Astrocyte of the spinal cord (primary cell): ENCODE results near the gene PMFBP1.

Source experiments
- DNase-seq: peaks from one replicate; pipeline ENCODE4 v3.0.0; 2011; ENCODE audit warnings: low read depth, low spot score
- H3K4me3 ChIP-seq: 2 replicates; pipeline ENCODE4 v1.5.1; 2011; ENCODE audit warnings: low read depth, mild to moderate bottlenecking, low read length, moderate library complexity
- in situ Hi-C: cut with HindIII; loops from 2 replicates; pipeline ENCODE4 v1.10.0; 2017; ENCODE audit warnings: low sequenced_read_pairs
- TF ChIP-seq, protein P1 (sequence below): IDR thresholded peaks from 2 replicates; pipeline ENCODE4 v1.5.1; 2012; ENCODE audit warnings: low read depth, mild to moderate bottlenecking, low read length, inconsistent platforms

The PMFBP1 gene

DNA sequence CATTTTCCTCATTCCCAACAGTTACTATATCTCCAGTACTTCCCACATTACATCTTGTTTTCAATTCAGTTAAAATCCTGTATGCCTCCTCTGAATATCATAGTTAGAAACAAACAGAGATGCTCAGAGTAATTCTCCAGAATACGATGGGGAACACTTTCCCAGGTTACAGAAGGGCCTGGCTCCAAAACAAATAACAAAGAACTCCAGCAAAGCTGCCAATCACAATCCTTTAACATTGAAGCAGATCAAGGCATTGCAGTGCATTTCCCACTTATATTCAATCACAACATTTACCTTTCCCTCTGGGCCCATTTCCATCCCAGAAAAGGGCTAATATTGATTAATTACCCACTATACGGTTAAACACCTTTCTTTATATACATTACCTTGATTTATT is 29.4 kb upstream of the PMFBP1 start:
- H3K4me3 ChIP-seq, result no peak overlapping the region
- TF ChIP-seq, protein P1, sequence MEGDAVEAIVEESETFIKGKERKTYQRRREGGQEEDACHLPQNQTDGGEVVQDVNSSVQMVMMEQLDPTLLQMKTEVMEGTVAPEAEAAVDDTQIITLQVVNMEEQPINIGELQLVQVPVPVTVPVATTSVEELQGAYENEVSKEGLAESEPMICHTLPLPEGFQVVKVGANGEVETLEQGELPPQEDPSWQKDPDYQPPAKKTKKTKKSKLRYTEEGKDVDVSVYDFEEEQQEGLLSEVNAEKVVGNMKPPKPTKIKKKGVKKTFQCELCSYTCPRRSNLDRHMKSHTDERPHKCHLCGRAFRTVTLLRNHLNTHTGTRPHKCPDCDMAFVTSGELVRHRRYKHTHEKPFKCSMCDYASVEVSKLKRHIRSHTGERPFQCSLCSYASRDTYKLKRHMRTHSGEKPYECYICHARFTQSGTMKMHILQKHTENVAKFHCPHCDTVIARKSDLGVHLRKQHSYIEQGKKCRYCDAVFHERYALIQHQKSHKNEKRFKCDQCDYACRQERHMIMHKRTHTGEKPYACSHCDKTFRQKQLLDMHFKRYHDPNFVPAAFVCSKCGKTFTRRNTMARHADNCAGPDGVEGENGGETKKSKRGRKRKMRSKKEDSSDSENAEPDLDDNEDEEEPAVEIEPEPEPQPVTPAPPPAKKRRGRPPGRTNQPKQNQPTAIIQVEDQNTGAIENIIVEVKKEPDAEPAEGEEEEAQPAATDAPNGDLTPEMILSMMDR, result no peak
- no peak for DNase-seq
- in situ Hi-C loops, result no loop called here

DNA sequence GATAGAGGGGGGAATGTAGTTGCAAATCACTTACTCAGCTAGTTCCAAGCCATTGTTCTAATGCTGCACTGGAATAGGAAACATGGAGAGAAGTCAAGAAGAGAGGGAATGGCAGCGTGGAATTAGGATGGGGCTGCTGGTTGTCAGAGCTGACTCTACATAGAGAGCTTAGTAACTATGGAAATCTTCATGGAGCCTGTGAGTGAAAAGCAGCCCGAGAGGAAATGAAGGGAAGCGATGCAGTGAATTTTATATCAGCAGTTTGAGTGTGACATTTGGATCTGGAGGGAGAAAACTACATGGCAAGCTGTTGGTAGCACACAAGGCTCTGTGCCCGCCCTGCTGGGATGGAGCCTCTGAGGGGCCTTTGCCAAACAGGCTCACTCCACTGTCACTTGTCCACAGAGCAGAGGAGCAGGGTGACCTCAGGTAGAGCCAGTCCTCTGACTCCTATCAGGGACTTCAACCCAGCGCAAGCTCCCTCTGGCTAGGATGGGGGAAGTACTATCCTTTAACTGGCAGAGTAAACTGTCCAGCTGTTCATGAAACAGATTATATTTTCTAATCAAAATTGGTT is 27.9 kb upstream of the PMFBP1 start:
- in situ Hi-C loops, result no loop called here
- no peak for DNase-seq
- H3K4me3 ChIP-seq, result no peak overlapping the region
- TF ChIP-seq, protein P1, result no peak

DNA sequence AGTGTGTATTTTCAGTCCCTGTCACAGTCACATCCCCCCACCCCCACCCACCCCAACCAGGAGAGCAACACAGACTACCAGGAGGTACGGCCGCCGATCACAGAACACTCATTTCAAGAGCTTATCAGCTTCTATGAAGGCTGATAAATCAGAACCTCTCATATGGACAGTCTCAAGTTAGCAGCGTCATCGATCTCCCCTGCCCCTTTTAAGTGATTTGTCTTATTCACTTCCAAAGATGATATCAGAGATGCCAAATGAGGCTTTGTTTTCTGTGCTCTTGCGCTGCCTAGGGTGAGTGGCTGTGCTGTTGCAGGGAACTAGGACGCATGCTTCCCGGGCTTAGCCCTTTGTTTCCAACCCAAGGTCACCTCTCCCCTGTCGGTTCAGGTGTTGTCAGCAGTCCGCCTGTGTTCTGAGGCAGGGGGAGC is 26.8 kb upstream of the PMFBP1 start:
- no peak for DNase-seq
- no peak overlapping the region for H3K4me3 ChIP-seq
- in situ Hi-C loops, result no loop called here
- TF ChIP-seq, protein P1, result no peak

DNA sequence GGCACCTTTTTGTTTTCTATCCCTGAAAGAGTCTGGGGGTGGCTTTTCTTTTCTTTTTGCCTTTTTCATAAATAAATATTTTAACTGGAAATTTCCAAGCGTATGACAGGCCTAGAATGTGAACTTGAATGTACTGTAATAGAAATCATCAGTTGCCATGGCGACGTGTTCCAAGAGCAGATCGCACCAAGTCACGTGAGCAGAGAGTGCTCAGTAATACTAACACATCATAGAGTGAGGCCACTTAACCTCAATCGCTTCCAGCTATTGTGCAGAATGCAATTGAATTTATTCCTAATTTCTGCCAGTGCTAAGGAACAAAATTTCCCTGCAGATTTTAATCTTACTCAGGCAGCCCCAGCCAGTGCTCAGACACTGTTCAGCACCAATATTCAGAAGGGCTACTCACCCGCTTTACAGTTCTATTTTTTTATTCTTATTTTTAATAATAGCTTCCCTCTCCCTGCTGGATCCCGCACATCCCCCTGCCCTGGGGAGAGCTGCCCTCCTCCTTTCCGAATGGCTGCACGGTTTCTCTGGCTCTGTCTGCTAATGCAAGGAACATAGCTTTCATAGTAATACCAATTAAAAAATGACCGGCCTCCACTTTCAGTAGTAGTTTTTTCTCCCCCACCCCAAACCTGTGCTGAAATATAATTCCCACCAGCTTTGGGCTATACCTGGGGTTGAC is 26.2 kb upstream of the PMFBP1 start:
- DNase-seq, result peak; percentile 87
- in situ Hi-C loops, result no loop called here
- TF ChIP-seq, protein P1, result no peak
- H3K4me3 ChIP-seq, result no peak overlapping the region

DNA sequence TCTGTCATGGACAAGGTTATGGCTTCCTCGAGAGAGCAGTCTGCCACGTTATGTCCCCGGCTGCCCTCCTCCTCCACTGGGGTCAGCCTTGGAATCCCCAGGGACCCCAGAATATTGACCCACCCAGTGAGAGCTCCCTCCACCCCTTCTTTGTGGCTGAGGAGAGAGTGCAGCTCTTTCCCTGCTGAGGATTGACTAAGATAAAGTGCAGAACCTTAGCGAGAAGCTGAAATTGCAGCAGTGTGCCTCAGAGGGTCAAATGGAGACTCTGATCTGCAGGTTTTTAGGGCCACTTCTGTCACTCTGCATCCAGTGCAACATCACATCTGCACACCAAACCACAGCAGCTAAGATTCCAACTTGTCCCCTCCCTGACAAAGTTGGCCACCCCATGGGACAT is 25.6 kb upstream of the PMFBP1 start:
- in situ Hi-C loops, result no loop called here
- TF ChIP-seq, protein P1, result no peak
- no peak overlapping the region for H3K4me3 ChIP-seq
- DNase-seq, result no peak

DNA sequence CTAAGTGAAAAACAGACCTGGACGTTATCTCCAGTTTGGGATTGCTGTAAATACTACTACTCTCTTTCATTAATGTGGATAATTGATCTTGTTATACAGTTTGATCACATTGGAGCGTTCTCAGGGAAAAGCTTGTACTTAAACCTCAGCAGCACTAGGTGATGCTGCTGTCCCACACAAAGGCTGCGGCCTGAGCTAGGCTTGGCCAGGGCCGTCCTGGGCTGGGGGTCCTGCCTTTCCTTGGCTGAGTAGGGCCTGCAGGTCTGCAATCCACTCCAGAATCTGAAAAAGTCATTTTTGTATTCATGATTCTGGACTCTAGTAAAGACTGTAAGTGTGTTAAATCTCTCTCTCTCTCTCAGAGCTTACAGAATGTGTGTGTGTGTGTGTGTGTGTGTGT is 23.7 kb upstream of the PMFBP1 start:
- TF ChIP-seq, protein P1, result no peak
- DNase-seq, result no peak
- in situ Hi-C loops, result no loop called here
- H3K4me3 ChIP-seq, result no peak overlapping the region
